Muscle layer of duodenum (tissue), 2 donors: ENCODE results near the gene HEATR3.

Experiments
- H3K27ac ChIP-seq: one replicate; pipeline ENCODE4 v1.7.0; 2013; ENCODE audit warnings: mild to moderate bottlenecking, low read length
- H3K27me3 ChIP-seq: one replicate; pipeline ENCODE4 v1.7.0; 2013; ENCODE audit warnings: low read depth, mild to moderate bottlenecking, control low read depth, low read length
- H3K36me3 ChIP-seq, 2 donors: one replicate each; pipeline ENCODE4 v1.7.0; 2013; ENCODE audit warnings: low read length in 2 of 2, control low read depth in 1 of 2, mild to moderate bottlenecking in 1 of 2; ENCODE audit not compliant: insufficient read depth in 2 of 2, control insufficient read depth in 1 of 2
- H3K4me1 ChIP-seq, 2 donors: one replicate each; pipeline ENCODE4 v1.7.0; 2013; ENCODE audit warnings: low read length in 2 of 2, mild to moderate bottlenecking in 2 of 2, control low read depth in 1 of 2, moderate library complexity in 1 of 2; ENCODE audit not compliant: insufficient read depth in 2 of 2, control insufficient read depth in 1 of 2
- H3K4me3 ChIP-seq, 2 donors: one replicate each; pipeline ENCODE4 v1.7.0; 2013; ENCODE audit warnings: low read length in 2 of 2, low read depth in 1 of 2, mild to moderate bottlenecking in 1 of 2
- H3K9me3 ChIP-seq, 2 donors: one replicate each; pipeline ENCODE4 v1.7.0; 2013; ENCODE audit warnings: low read length in 2 of 2, control low read depth in 1 of 2, mild to moderate bottlenecking in 1 of 2; ENCODE audit not compliant: control insufficient read depth in 1 of 2
- donor health status: healthy.

Gene HEATR3

GRCh38 chr16:50037662-50038220, 28.0 kb upstream of the HEATR3 start:
- H3K9me3 ChIP-seq = no peaks in the 10 kb centered on the region
- peaks cover 8 to 31% of the 10 kb centered on the region in 2 donors for H3K36me3 ChIP-seq
- no peak overlapping the region for H3K4me3 ChIP-seq
- no peaks in the 10 kb centered on the region for H3K4me1 ChIP-seq
- no peaks in the 10 kb centered on the region for H3K27me3 ChIP-seq
- peak overlapping the region; percentile 0 for H3K27ac ChIP-seq

GRCh38 chr16:50038286-50038685, 27.5 kb upstream of the HEATR3 start:
- Histone ChIP-seq H3K4me1 (no peaks in the 10 kb centered on the region), H3K27ac (peak overlapping the region; percentile 0), H3K4me3 (no peak overlapping the region), H3K9me3 (no peaks in the 10 kb centered on the region), H3K27me3 (no peaks in the 10 kb centered on the region), H3K36me3 (peaks cover 8 to 31% of the 10 kb centered on the region in 2 donors)

GRCh38 chr16:50038756-50039529, 26.8 kb upstream of the HEATR3 start:
- H3K4me3 ChIP-seq = no peak overlapping the region
- H3K36me3 ChIP-seq = peaks cover 8 to 29% of the 10 kb centered on the region in 2 donors
- H3K4me1 ChIP-seq = no peaks in the 10 kb centered on the region
- peak overlapping the region; percentile 0 for H3K27ac ChIP-seq
- no peaks in the 10 kb centered on the region for H3K27me3 ChIP-seq
- H3K9me3 ChIP-seq = no peaks in the 10 kb centered on the region

GRCh38 chr16:50040018-50040417, 25.8 kb upstream of the HEATR3 start:
- no peaks in the 10 kb centered on the region for H3K4me1 ChIP-seq
- no peaks in the 10 kb centered on the region for H3K9me3 ChIP-seq
- H3K27ac ChIP-seq = no peak overlapping the region
- H3K4me3 ChIP-seq = no peak overlapping the region
- no peaks in the 10 kb centered on the region for H3K27me3 ChIP-seq
- H3K36me3 ChIP-seq = peaks cover 3 to 19% of the 10 kb centered on the region in 2 donors

GRCh38 chr16:50040710-50041109, 25.1 kb upstream of the HEATR3 start:
- H3K4me1 ChIP-seq = no peaks in the 10 kb centered on the region
- peaks cover 0 to 12% of the 10 kb centered on the region in 2 donors for H3K36me3 ChIP-seq
- no peaks in the 10 kb centered on the region for H3K9me3 ChIP-seq
- H3K27me3 ChIP-seq = no peaks in the 10 kb centered on the region
- H3K4me3 ChIP-seq = no peak overlapping the region
- H3K27ac ChIP-seq = no peak overlapping the region

GRCh38 chr16:50043358-50043757, 22.4 kb upstream of the HEATR3 start:
- Histone ChIP-seq H3K9me3 (no peaks in the 10 kb centered on the region), H3K4me3 (no peak overlapping the region), H3K4me1 (no peaks in the 10 kb centered on the region), H3K27me3 (no peaks in the 10 kb centered on the region), H3K36me3 (no peaks in the 10 kb centered on the region), H3K27ac (no peak overlapping the region)

- Histone ChIP-seq H3K27me3 (no peaks in the 10 kb centered on the region), H3K36me3 (no peaks in the 10 kb centered on the region), H3K4me1 (no peaks in the 10 kb centered on the region), H3K4me3 (no peak overlapping the region), H3K27ac (no peak overlapping the region), H3K9me3 (no peaks in the 10 kb centered on the region)
Measured at GRCh38 chr16:50045412-50045811, 20.4 kb upstream of the HEATR3 start.

GRCh38 chr16:50046853-50047252, 18.9 kb upstream of the HEATR3 start:
- Histone ChIP-seq H3K4me3 (no peak overlapping the region), H3K27me3 (no peaks in the 10 kb centered on the region), H3K36me3 (no peaks in the 10 kb centered on the region), H3K9me3 (no peaks in the 10 kb centered on the region), H3K4me1 (no peaks in the 10 kb centered on the region), H3K27ac (no peak overlapping the region)

- Histone ChIP-seq H3K4me1 (no peaks in the 10 kb centered on the region), H3K36me3 (no peaks in the 10 kb centered on the region), H3K9me3 (peaks cover 0 to 2% of the 10 kb centered on the region in 2 donors), H3K4me3 (no peak overlapping the region), H3K27me3 (no peaks in the 10 kb centered on the region), H3K27ac (no peak overlapping the region)
Measured at GRCh38 chr16:50047864-50048263, 17.9 kb upstream of the HEATR3 start.

GRCh38 chr16:50050802-50051201, 15.0 kb upstream of the HEATR3 start:
- H3K4me3 ChIP-seq = no peak overlapping the region
- H3K27me3 ChIP-seq = no peaks in the 10 kb centered on the region
- no peaks in the 10 kb centered on the region for H3K4me1 ChIP-seq
- H3K27ac ChIP-seq = no peak overlapping the region
- H3K9me3 ChIP-seq = peaks cover 0 to 6% of the 10 kb centered on the region in 2 donors
- H3K36me3 ChIP-seq = no peaks in the 10 kb centered on the region

- no peaks in the 10 kb centered on the region for H3K4me1 ChIP-seq
- H3K27ac ChIP-seq = no peak overlapping the region
- no peaks in the 10 kb centered on the region for H3K36me3 ChIP-seq
- no peak overlapping the region for H3K4me3 ChIP-seq
- H3K9me3 ChIP-seq = peaks cover 0 to 8% of the 10 kb centered on the region in 2 donors
- no peaks in the 10 kb centered on the region for H3K27me3 ChIP-seq
Measured at GRCh38 chr16:50056226-50056625, 9.5 kb upstream of the HEATR3 start.
